HG03378 (cell line): ENCODE results near the gene PLEKHS1.

ENCODE experiments used
- ATAC-seq: cut with Tn5 transposase; IDR thresholded peaks from one replicate; pipeline ENCODE4 v1.9.1; 2021; ENCODE audit warnings: mild to moderate bottlenecking, moderate library complexity; ENCODE audit not compliant: unreplicated experiment

Gene PLEKHS1

GRCh38 chr10:113751181-113751732, at the start of gene PLEKHS1:
Gene PLEKHS1, plus strand, starts transcription at chr10:113751682. Its CDS starts 3,596 bp downstream, at chr10:113755278.
- ATAC-seq: no peak

- ATAC-seq: no peak
These were observed 46.7 kb upstream of the PLEKHS1 start for GRCh38 chr10:113704637-113705343.

- ATAC-seq: no peak
These were observed 46.2 kb upstream of the PLEKHS1 start for GRCh38 chr10:113705344-113705652.

GRCh38 chr10:113706623-113707022, 44.9 kb upstream of the PLEKHS1 start:
- no peak for ATAC-seq

GRCh38 chr10:113708640-113709039, 42.8 kb upstream of the PLEKHS1 start:
- ATAC-seq: no peak

- no peak for ATAC-seq
These were observed 42.2 kb upstream of the PLEKHS1 start for GRCh38 chr10:113709221-113709838.

- no peak for ATAC-seq
These were observed 40.3 kb upstream of the PLEKHS1 start for GRCh38 chr10:113711142-113711541.

GRCh38 chr10:113712024-113712423, 39.5 kb upstream of the PLEKHS1 start:
- ATAC-seq: no peak

GRCh38 chr10:113712755-113713639, 38.5 kb upstream of the PLEKHS1 start:
- ATAC-seq: no peak

- ATAC-seq: no peak
These were observed 37.9 kb upstream of the PLEKHS1 start for GRCh38 chr10:113713640-113713982.

GRCh38 chr10:113716109-113716910, 35.2 kb upstream of the PLEKHS1 start:
- ATAC-seq: no peak

- ATAC-seq: no peak
These were observed 32.3 kb upstream of the PLEKHS1 start for GRCh38 chr10:113718969-113719822.

- ATAC-seq: no peak
These were observed 31.1 kb upstream of the PLEKHS1 start for GRCh38 chr10:113720386-113720785.

- ATAC-seq: no peak
These were observed 19.2 kb upstream of the PLEKHS1 start for GRCh38 chr10:113732160-113732881.

GRCh38 chr10:113732966-113733365, 18.5 kb upstream of the PLEKHS1 start:
- ATAC-seq: no peak

- no peak for ATAC-seq
These were observed 17.8 kb upstream of the PLEKHS1 start for GRCh38 chr10:113733635-113734034.

GRCh38 chr10:113735913-113736312, 15.6 kb upstream of the PLEKHS1 start:
- peak; percentile 65 for ATAC-seq

- ATAC-seq: no peak
These were observed 14.9 kb upstream of the PLEKHS1 start for GRCh38 chr10:113736576-113736975.

GRCh38 chr10:113739031-113739430, 12.5 kb upstream of the PLEKHS1 start:
- ATAC-seq: no peak
